ENCODE results near the gene NUDCD3. TPM values are rescaled to one million over a fixed set of nuclear protein-coding genes. Genes with fewer than 3 reads are reported as not detected.

NUDCD3 gene
- total RNA-seq, 1 experiment from 2014 or later: 71.9 TPM

DNA sequence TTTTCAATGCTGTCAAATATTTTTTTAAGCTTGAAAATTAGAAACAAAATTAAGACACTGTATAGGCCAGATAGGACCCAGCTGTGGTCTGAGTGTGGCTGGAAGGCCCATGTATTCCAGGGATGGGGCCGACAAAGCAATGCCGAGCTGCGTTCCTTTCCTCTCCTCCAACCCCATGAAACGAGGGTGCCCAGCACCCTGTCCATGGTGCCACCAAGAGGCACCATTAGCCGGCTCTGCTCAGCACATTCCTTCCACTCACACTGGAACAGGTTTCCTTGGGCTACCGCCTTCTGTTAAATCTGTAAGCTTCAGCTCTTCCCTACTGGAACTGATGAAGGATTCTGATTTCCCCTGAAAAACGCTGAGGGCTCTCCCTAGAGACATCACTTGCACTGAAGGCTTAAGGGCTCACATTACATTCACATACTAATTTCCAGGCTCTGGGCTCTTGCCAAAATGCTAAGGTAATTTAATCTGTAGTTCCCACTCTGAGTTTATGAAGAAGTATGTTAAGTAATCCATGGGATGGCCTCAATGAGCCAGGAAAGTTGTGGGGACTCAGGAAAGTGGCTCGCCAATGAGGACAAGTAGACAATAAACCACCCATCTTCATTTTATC is 91.4 kb downstream of the NUDCD3 start:
- Histone ChIP-seq H2BK120ac (ENCODE audit: low read depth, low read length, poor library complexity, severe bottlenecking) (no peak overlapping the region), H3K79me2 (ENCODE audit: insufficient read depth, low read length) (no peaks in the 10 kb centered on the region), H3K4me1 (ENCODE audit: insufficient read depth, low read length) (no peaks in the 10 kb centered on the region), H4K8ac (replicated peaks; ENCODE audit: insufficient read length, low read depth, low read length) (no peak overlapping the region), H3K23ac (ENCODE audit: insufficient read length, low read depth, low read length) (no peak overlapping the region), H3K79me1 (ENCODE audit: insufficient read depth, low read depth, low read length, poor library complexity, severe bottlenecking) (peaks cover 3% of the 10 kb centered on the region), H4K91ac (ENCODE audit: insufficient read length, low read depth, low read length) (no peak overlapping the region), H3T11ph (ENCODE audit: low read length) (no peak overlapping the region), H2BK5ac (ENCODE audit: insufficient read length, low read length) (no peak overlapping the region), H3K56ac (ENCODE audit: insufficient read length, low read depth, low read length) (no peak overlapping the region), H2BK20ac (ENCODE audit: low read depth, low read length, poor library complexity, severe bottlenecking) (no peak overlapping the region), H2AK5ac (ENCODE audit: insufficient read length, low read length) (no peak overlapping the region), H2BK15ac (ENCODE audit: low read depth, low read length) (no peak overlapping the region), H4K20me1 (ENCODE audit: control insufficient read depth, insufficient read depth, insufficient read length) (no peaks in the 10 kb centered on the region), H3K14ac (ENCODE audit: insufficient read depth, low read length) (no peak overlapping the region), H3K9ac (ENCODE audit: extremely low read depth, insufficient read length, low read length) (no peak overlapping the region), H2BK12ac (ENCODE audit: insufficient read length, low read depth, low read length) (no peak overlapping the region), H3K4me2 (ENCODE audit: insufficient read depth, insufficient read length, low read length) (no peak overlapping the region), H3K27ac (ENCODE audit: insufficient read length, low read depth, low read length) (no peak overlapping the region), H3K18ac (ENCODE audit: insufficient read length, low read depth, low read length) (no peak overlapping the region), H3K9me3 (ENCODE audit: control insufficient read depth, low read depth, low read length) (no peaks in the 10 kb centered on the region), H3K23me2 (ENCODE audit: insufficient read length, low read depth, low read length, poor library complexity, severe bottlenecking) (no peaks in the 10 kb centered on the region), H3K4ac (ENCODE audit: low read depth, low read length) (no peak overlapping the region), H4K5ac (ENCODE audit: insufficient read length, low read depth, low read length) (no peak overlapping the region), H3K27me3 (ENCODE audit: insufficient read depth, low read length) (no peaks in the 10 kb centered on the region), H2AFZ (ENCODE audit: low read length) (no peak overlapping the region)
- Mint-ChIP-seq H3K4me1 (no peaks in the 10 kb centered on the region), H3K9me3 (no peaks in the 10 kb centered on the region), H3K27ac (no peak overlapping the region), H3K27me3 (ENCODE audit: low read depth) (peaks cover 1% of the 10 kb centered on the region; the same call in 1 of the 2 replicates), H3K36me3 (ENCODE audit: insufficient read depth in 1 of 3, low read depth in 3 of 3) (peaks cover 7 to 15% (median 14%) of the 10 kb centered on the region in 3 experiments; a peak in 6 of 7 replicates), H3K4me3 (no peak overlapping the region)
- no CpG with 5 or more reads among the region's 8 CpGs for WGBS (ENCODE audit: extremely low coverage, insufficient read length, low lambda C conversion rate)
- no peak for DNase-seq
- TF ChIP-seq, protein P1, sequence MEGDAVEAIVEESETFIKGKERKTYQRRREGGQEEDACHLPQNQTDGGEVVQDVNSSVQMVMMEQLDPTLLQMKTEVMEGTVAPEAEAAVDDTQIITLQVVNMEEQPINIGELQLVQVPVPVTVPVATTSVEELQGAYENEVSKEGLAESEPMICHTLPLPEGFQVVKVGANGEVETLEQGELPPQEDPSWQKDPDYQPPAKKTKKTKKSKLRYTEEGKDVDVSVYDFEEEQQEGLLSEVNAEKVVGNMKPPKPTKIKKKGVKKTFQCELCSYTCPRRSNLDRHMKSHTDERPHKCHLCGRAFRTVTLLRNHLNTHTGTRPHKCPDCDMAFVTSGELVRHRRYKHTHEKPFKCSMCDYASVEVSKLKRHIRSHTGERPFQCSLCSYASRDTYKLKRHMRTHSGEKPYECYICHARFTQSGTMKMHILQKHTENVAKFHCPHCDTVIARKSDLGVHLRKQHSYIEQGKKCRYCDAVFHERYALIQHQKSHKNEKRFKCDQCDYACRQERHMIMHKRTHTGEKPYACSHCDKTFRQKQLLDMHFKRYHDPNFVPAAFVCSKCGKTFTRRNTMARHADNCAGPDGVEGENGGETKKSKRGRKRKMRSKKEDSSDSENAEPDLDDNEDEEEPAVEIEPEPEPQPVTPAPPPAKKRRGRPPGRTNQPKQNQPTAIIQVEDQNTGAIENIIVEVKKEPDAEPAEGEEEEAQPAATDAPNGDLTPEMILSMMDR (conservative IDR thresholded peaks at IDR 0.05): no peak

All from H9 (cell line).